ENCODE data around the gene SSBP3. TPM values are rescaled to one million over a fixed set of nuclear protein-coding genes. Genes with fewer than 3 reads are reported as not detected.

Gene SSBP3
- total RNA-seq, result 13.1 and 18.1 TPM in 2 replicates

DNA sequence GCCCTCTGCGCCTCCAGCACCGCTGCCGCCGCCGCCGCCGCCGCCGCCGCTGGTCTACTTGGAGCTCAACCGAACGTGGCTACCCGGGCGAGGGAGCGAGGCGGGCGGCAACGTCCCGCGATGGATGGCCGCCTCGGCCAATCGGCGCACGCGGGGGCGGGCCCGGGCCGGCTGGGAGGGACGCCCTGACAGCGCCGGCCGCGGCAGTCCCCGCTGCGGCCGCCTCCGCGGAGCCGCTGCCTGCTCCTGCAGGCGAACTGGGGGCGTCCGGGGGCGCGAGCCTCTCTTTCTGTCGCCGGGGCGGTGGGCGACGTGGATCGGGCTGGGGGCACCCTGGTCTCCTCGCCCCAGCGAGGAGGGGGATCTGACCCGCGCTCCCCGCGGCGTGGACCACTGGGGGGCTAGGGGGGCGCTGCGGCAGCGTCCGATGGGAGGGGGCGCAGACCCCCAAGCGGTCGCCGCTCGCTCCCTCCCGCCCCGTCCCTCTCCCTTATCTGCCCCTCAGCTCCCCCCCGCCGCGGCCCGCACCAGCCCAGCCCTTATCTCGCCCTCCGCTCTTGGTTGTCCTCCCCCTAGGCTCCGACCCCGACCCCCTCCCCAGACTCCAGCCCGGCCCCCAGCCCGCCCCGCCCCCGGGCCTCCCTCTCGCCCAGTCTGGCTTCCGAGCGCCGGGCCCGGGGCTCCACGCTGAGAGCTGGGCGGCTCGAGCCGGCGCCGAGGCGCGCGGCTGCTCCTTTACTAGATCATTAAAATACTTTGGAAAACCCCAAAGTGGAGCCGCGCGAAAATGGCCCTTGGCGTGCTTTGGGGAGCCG, at the start of gene SSBP3:
Gene SSBP3, minus strand, starts transcription at position 56 of the 815 bp plus-strand sequence.

DNA sequence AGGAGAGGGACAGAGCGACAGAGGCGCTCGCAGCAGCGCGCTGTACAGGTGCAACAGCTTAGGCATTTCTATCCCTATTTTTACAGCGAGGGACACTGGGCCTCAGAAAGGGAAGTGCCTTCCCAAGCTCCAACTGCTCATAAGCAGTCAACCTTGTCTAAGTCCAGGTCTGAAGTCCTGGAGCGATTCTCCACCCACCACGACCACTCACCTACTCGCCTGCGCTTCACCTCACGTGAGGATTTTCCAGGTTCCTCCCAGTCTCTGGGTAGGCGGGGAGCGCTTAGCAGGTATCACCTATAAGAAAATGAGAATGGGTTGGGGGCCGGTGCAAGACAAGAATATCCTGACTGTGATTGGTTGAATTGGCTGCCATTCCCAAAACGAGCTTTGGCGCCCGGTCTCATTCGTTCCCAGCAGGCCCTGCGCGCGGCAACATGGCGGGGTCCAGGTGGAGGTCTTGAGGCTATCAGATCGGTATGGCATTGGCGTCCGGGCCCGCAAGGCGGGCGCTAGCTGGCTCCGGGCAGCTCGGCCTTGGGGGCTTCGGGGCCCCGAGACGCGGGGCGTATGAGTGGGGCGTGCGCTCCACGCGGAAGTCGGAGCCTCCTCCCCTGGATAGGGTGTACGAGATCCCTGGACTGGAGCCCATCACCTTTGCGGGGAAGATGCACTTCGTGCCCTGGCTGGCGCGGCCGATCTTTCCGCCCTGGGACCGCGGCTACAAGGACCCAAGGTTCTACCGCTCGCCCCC, 206.3 kb downstream of the SSBP3 start, which contains the start of the genes CYB5RL and MRPL37:
Gene CYB5RL, minus strand, starts transcription at position 266 of the 754 bp plus-strand sequence. CDS start 4,414 bp downstream, outside the sequence.
Gene MRPL37, plus strand, starts transcription at position 403 of the 754 bp plus-strand sequence. Its CDS starts 77 bp downstream, at position 480.

Other genes starting within 250 kb of the SSBP3 start
- 3.9 and 5.3 TPM in 2 replicates for gene CYB5RL, start 206.4 kb downstream of the SSBP3 start, total RNA-seq
- gene MRPL37, start 206.2 kb downstream of the SSBP3 start, total RNA-seq, result 39.1 and 45.1 TPM in 2 replicates
- gene ACOT11, start 141.8 kb upstream of the SSBP3 start, total RNA-seq, result 2.6 and 5.2 TPM in 2 replicates
- not detected in 2 replicates for gene FAM151A, start 217.1 kb upstream of the SSBP3 start, total RNA-seq
- under 0.01 and 0.09 TPM in 2 replicates for gene MROH7, start 235.4 kb upstream of the SSBP3 start, total RNA-seq